HG03103 (cell line): ENCODE results near the gene YWHAG.
"Not testable (repeated sequence)": the region's sequence is repeated elsewhere in the genome, so short reads cannot be mapped to it uniquely, and the experiment has no call there.

ENCODE experiments used
- ATAC-seq: cut with Tn5 transposase; IDR thresholded peaks from one replicate; pipeline ENCODE4 v1.9.1; 2021; ENCODE audit warnings: low read depth; ENCODE audit not compliant: unreplicated experiment

YWHAG gene

DNA sequence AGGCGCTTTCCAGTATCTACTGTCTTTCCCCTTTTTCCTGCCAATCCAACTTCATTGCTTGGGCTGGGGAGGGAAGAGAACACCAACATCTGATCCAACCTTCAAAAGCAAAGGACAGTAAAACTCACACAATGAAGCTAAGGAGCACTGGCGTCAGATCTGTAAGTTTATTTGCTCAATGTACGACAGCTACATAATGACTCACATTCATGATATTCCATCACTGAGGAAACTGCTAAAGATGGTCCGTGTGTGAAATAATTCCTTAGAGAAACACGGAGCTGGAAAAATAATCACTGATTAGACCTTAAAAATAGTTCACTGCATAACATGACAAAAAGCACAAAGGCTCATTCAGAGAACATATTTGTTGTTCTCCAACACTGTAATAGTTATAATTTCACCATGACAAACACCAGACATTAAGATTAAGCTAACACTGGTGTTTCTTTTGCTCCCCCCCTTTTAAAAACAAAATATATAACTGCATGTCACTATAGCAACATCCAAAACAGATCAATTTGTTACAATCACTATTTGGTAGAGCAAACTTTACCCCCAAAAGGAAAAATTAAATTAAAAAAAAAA is 32.1 kb downstream of the YWHAG start:
- no peak for ATAC-seq

DNA sequence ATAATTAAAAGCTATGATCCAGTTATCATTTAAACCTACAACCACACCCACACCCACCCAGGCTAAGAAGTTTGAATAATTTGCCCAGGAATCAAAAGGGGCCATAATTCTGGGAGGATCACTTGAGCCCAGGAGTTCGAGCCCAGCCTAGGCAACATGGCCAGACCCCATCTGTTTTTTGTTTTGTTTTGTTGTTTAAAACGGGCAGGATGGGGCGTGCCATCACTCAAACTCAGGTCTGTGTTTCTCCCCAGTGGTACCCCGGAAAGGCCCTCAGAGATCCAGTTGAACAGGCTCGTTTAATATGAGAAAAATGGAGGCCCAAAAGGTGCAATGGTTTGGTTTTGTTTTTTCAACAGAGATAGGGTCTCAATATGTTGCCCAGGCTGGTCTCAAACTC is 33.0 kb downstream of the YWHAG start:
- ATAC-seq, result no peak

DNA sequence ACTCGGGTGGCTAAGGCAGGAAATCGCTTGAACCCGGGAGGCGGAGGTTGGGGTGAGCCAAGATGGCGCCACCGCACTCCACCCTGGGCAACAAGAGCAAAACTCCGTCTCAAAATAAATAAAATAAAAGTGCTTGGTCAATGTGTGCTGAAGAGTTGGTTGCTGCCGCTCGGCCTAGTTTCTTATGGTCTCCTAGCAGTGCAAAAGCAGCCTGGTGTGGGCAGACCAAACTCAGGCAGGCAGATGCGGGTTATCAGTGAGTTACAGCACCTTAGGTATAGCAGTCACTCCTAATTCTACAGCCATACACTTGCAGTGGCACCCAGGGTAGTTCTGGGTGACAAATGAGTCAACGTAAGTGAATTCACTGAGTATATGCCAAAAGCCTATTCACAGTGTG is 33.7 kb downstream of the YWHAG start:
- ATAC-seq, result no peak

DNA sequence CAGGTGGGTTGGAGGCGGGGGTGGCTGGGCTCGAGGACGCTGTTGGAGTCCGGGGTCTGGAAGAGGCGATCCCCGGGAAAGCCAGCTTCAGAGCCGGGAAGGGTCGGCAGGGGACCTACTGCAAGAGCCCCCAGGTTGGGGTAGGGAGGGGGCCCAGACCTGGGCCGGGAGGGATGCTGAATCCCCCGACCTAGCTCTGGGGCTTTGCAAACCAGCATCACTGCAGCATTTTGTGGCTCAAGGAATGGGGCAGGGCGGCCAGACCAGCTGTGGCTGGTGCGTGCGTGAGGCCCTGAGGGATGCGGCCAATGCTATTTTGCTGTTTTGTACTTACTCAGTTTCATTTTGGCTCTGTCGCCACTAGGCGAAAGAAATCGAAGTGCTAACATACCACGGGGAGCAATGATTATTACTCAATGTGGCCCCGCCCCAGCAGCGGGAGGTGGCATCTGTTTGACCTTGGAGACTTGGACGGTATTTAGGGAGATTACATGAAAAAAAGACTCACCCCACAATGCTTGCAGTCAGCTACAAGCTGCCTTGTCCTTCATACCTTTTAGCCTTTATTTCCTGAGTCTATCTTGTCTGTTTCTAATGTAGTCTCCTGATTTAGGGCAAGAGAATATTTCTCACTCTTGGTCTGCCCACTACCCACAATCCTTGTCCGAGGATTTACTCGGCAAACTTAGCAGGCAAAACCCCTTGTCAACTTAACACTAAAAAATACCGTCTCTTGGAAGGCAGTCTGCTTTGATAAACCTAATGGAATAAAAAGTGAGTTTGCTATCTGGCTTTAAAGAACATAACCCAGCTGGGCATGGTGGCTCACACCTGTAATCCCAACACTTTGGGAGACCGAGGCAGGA is 40.1 kb downstream of the YWHAG start:
- peak; percentile 34 for ATAC-seq

DNA sequence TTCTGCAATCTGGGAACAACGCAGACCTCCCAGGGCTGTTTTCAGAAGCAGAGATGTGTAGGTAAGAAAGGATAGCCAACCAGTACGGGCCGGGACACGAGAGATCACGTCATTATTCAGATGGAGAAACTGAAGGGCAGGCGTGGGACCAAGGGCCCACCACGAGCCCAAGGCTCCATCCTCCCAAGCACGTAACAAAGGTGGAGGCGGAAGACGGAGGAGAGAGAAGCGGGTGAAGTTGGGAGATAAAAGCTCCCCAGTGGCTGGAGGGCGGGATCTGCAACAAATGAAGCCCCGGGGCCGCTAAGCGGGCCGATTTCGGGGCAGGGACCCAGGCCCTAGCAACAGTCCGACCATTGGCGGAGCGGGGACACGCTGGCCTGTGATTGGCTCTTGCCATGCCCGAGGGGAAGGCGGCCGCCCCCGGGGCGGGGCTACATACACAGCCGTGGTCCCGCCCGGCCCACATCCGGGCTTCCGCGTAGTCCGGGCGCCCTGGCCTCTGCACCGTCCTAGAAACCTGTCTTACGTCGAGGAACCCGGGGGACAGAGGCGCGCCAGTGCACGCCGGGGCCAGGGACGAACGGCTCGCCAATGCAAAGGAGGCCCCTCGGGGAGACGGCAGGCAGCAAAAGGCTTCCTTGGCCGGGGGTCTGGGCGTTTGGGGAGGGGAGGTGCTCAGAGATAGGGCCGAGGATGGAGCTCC is 40.9 kb downstream of the YWHAG start:
- ATAC-seq, result peak; percentile 86

DNA sequence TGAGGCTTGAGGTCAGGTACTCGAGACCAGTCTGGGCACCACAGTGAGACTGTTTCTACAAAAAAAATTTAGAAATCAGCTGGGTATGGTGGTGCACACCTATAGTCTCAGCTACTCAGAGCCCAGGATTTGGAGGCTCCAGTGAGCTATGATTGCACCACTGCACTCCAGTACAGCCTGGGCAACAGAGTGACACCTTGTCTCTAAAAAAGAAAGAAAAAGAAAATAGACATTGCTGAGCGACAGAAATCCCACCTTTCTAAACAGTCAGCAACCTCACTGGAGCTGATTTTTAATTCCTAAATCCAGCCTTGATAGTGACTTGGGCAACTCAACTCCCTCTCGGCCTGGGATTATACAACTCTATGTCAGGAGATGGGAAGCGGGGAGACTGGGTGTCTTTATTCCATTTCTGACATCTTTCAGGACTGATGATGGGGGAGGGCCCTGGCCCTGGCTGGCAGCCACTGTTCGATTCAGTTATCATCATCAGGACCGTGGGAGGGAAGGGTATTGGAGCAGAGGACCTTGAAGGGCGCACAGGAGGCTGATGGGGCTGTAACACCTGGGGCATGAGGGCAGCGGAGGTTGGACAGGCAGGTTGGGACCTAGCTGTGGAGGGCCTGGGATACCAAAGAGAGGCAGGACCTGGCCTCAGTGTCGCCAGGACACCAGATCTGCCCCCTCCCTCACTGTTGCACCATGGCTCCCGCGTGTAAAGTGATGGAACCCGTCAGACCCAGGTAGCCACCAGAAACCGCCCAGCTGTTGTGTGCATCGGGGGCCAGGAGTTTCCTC is 41.6 kb downstream of the YWHAG start:
- no peak for ATAC-seq

DNA sequence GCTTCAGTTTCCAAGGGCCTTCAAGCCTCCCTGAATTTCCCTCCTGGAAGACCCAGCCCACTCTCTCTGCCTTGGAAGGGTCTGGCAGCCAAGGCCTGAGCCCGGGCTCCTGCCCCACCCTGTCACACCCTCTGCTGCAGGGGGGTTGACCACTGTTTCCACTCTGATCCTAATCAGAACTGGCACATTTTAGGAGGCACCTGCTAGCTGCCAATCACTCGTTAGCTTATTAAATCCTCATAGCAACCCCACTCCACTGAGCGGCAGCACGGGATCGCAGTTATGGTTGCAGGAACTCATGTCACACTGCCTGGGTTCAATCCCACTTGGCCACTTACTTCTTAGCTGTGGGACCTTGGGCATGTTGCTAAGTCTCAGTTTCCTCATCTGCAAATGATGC is 43.4 kb downstream of the YWHAG start:
- no peak for ATAC-seq

DNA sequence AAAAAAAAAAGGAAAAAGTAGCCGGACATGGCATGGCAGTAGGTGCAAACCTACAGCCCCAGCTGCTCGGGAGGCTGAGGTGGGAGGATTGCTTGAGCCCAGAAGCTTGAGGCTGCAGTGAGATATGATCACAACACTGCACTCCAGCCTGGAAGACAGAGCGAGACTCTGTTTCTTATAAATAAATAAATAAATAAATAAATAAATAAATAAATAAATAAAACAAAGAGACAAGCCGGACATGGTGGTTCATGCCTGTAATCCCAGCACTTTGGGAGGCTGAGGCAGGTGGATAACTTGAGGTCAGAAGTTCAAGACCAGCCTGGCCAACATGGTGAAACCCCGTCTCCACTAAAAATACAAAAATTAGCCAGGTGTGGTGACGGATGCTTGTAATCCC is 44.1 kb downstream of the YWHAG start:
- ATAC-seq, result not testable (repeated sequence)

DNA sequence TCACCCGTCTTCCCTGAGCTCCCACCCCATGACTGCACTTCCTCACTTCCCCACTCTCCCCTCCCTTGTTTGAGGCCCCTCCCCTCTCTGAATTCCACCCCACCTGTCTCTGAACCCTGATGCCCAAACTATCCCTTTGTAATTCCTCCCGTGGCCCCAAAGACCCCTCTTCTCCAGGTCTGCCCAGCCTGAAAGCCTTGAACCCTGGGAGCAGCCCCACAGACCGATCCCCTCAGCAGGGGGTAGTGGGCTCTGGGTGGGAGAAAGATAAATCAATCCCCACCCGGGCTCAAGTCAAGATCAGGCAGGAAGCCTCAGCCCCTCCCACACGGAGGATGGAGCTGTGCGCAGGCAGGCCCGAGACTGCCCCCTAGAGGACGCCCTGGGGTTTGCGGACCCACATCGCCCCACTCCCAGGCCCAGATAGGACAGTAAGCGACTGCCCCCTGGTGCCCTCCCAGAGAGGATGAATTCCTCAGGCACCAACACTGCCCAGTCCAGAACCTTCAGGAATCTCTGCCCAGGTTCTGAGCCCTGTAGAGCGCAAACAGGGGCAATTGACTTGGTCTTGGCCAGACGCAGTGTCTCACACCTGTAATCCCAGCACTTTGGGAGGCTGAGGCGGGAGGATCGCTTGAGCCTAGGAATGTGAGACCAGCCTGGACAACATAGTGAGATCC is 44.6 kb downstream of the YWHAG start:
- peak; percentile 27 for ATAC-seq

DNA sequence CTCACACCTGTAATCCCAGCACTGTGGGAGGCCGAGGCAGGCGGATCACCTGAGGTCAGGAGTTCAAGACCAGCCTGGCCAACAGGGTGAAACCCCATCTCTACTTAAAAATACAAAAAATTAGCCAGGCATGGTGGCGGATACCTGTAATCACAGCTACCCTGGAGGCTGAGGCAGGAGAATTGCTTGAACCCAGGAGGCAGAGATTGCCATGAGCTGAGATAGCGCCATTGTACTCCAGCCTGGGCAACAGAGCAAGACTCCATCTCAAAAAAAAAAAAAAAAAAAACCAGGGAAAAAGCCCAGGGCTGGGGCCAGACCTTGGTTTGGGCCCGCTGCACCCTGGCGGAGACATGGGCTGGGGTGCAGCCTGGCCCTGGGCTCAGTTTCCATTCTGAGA is 47.0 kb downstream of the YWHAG start:
- ATAC-seq, result not testable (repeated sequence)

DNA sequence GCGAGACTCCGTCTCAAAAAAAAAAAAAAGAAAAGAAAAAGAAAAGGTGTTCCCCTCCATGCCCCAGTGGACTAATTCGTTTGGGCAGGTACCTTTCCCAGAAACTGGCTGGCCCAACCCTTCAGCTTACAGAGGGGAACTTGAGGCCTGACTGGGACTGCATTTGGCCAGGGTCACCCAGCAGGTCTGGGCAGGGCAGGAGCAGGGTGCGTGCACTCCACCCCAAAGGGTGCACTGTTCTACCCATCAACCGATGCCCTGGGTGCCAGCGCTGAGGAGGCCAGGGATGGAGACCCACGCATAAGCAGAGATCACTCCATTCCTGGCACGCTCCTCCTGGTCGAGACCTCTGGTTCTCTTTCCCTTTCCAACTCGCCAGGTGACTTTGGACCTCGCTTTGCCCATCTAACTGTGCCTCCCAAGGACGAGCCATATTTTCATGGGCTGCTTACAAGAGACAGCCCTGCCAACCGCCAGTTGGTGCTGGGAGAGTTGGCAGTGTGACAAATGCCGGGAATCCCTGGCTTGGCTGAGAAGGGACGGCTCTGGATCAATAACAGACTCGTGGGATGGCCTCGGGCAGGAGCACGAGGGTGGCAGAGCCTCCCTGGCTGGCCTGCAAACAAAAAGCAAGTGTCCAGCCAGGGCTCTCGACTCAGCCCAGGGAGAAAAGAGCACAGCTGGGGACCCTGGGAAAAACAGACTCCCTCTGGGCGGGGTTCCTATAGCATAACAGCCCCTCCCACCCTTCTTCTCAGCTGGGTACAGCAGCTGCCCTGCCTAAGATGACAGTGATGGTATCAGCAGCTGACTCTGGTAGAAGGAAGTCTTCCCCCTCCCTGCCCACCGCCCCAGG is 48.5 kb downstream of the YWHAG start:
- ATAC-seq, result no peak

DNA sequence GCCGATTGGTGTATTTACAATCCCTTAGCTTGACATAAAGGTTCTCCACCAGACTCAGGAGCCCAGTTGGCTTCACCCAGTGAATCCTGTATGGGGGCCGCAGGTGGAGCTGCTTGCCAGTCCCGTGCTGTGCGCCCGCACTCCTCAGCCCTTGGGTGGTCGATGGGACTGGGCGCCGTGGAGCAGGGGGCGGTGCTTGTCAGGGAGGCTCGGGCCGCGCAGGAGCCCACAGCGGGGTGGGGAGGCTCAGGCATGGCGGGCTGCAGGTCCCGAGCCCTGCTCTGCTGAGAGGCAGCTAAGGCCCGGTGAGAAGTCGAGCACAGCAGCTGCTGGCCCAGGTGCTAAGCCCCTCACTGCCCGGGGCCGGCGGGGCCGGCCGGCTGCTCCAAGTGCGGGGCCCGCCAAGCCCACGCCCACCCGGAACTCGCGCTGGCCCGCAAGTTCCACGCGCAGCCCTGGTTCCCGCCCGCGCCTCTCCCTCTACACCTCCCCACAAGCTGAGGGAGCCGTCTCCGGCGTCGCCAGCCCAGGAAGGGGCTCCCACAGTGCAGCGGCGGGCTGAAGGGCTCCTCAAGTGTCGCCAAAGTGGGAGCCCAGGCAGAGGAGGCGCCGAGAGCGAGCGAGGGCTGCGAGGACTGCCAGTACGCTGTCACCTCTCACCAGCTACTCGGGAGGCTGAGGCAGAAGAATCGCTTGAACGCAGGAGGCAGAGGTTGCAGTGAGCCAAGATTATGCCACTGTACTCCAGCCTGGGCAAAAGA is 49.3 kb downstream of the YWHAG start:
- ATAC-seq, result not testable (repeated sequence)

DNA sequence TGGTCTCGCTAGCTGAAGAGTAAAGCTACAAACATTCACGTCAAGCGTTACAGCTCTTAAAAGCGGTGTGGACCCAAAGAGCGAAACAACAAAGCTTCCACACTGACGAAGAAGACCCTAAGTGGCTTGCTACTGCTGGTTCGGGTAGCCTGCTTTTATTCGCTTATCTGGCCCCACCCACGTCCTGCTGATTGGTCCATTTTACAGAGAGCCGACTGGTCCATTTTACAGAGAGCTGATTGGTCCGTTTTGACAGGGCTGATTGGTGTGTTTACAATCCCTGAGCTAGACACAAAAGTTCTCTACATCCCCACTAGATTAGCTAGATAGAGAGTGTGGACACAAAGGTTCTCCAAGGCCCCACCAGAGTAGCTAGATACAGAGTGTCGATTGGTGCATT is 49.9 kb downstream of the YWHAG start:
- ATAC-seq, result not testable (repeated sequence)

DNA sequence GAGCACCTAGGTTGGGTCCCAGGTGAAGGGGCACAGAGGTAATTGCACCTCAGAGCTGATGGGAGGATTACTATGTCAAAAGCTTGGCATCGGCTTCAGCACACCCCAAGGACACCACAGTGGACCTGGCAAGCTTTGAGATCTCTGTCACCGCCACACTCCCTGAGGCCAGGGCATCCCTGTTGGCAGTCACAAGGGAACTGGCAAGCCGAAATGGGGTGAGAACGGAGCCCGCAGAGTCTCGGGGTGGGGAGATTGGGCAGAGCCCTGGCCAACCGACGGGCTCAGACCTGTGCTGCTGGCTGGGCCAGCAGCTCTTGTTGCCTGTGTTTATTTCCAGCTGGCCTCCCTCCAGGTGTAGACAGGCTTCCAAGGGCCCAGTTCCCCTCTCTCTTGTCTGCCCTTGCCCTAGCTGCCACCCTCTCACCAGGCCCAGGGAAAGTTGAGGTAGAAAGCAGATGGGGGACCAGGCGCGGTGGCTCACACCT is 53.9 kb downstream of the YWHAG start:
- no peak for ATAC-seq

DNA sequence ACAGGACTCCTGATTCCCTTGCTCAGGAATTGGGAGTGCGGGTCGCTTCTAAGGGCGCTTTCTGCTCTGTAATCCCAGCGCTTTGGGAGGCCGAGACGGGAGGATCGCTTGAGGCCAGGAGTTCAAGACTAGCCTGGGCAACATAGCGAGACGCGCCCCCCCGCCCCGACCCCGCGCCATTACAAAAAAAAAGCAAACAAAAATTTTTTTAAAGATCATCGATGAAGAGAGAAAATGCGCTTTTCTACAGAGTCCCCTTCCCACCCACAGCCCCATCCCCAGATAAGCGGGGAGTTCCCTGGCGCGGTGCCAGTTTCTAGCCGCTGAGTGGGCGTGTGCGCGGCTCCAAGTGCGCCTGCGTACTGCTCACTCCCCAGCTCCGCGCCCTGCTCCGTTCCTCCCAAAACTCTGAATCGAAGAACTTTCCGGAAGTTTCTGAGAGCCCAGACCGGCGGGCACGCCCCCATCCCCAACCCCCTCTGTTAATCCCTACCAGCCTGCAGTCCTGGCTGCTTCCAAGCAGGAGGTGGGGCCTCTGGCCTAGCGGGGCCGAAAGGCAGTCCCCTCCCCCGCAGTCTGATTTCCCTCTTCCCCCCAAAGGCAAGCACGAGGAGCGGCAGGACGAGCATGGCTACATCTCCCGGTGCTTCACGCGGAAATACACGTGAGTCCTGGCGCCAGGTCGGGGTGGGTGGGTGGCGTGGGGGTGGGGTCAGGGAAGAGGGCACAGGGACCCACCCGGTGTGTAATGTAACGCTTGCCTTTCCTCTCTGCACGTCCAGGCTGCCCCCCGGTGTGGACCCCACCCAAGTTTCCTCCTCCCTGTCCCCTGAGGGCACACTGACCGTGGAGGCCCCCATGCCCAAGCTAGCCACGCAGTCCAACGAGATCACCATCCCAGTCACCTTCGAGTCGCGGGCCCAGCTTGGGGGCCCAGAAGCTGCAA is 55.3 kb downstream of the YWHAG start:
- ATAC-seq, result no peak

DNA sequence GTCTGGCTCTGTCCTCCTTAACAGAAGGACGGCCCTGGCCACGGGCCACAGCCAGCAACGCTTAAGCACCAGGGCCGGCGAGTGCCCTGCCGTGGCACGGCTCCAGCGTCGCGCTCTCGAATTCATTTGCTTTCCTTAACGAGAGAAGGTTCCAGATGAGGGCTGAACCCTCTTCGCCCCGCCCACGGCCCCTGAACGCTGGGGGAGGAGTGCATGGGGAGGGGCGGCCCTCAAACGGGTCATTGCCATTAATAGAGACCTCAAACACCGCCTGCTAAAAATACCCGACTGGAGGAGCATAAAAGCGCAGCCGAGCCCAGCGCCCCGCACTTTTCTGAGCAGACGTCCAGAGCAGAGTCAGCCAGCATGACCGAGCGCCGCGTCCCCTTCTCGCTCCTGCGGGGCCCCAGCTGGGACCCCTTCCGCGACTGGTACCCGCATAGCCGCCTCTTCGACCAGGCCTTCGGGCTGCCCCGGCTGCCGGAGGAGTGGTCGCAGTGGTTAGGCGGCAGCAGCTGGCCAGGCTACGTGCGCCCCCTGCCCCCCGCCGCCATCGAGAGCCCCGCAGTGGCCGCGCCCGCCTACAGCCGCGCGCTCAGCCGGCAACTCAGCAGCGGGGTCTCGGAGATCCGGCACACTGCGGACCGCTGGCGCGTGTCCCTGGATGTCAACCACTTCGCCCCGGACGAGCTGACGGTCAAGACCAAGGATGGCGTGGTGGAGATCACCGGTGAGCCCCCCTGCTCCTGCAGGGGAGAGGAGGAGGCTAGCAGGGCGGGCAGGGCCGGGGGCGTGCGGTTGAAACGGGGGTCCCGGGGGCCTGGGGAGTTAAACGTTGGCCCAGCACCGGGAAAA is 56.2 kb downstream of the YWHAG start, which contains the start of gene HSPB1:
Gene HSPB1, plus strand, starts transcription at position 327 of the 855 bp plus-strand sequence. Its CDS starts 40 bp downstream, at position 367.
- ATAC-seq, result peak; percentile 51
